Stimulated activated CD4-positive, alpha-beta T cell treated with anti-CD3 and anti-CD28 coated beads, Interleukin-2, amount 100 ng/mL, for 48 hours (primary cell): ENCODE results near the gene SLC26A11.
A peak's percentile ranks its signal among the peaks of the same experiment; 100 is the strongest.
"Not testable (repeated sequence)": the region's sequence is repeated elsewhere in the genome, so short reads cannot be mapped to it uniquely, and the experiment has no call there.

ENCODE experiments used
- DNase-seq, 2 donors: peaks; one replicate each; pipeline ENCODE4 v3.0.0-alpha.2; 2020

Gene SLC26A11

DNA sequence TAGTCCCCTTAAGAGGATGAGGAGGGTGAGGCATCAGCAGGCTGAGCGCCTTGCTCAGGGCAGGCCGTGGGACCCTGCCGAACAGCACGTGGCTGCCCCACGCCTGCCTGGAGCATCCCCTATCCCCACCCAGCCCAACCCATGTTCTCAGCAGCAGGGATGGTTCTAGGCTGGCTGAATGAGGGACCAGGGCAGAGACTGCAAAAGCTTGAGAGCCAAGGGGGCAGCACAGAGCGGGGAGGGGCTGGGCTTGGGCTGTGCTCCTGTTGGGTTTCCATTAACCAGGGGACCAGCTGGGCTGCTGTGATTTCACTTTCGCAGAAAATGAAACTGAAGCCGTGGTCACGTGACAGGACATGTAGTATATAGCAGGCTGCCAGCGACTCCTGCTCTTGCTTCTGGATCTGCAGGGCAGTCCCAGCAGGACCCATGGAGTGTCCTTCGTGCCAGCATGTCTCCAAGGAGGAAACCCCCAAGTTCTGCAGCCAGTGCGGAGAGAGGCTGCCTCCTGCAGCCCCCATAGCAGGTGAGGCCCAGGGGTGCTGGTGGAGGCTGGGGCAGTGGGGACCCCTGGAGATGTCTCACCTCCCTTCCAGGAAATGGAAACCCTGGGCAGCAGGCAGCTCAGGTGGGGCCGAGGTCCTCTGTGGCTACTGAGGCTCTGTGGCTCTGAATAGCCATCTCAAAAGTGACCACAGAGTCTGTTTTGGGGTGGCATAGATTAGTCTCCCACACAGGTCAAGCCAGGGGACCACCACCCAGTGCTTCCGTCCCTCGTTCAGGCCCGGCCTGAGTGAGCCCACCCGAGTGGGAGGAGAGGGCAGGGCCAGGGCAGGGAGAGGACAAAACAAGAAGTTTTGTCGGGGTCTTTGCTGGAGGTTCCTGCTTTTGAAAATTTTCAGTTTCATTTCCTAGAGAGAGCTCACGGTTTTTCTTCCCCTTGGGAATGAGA lies 43.3 kb downstream of the SLC26A11 start:
- DNase-seq, result peak; percentile 85

DNA sequence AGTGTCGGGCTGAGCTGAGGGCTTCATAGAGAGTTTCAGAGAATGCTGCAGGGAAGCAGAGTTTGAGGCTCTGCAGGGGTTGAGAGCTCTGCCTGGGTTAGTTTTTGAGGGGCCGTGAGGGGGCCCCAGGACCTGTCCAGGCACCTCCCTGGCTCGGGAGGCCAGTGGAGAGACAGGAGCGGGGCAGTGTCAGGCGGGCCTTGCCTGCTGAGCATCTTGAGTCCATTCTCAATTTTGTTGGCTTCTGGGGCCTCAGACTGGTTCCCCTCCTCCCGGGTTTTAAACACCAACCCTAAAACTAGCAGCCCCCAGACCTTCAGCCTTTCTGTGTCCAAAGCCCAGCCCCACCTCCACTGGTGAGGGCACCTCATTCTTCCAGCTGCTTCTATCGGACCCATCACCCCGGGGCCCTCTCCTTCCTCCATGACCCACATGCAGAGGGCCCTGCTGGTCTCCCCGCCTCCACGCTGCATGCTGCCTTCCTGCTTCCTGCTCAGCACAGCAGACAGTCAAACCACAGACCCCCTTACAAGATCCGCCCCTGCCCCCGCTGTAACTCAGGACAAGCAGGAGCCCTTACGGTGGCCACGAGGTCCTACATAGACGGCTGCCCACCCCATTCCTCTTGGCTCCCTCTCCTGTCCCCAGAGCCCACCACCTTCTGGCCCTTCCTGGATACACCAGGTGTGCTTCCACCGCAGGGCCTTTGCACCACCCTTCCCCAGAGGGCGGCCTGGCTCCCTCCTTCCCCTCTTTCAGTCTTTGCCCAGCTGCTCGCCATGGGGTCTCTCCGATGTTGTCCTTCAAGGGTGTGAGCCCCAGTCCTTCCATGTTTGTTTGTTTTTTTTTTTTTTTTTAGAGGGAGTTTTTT lies 44.2 kb downstream of the SLC26A11 start:
- DNase-seq, result peak in 1 of 2 donors; percentile 43

DNA sequence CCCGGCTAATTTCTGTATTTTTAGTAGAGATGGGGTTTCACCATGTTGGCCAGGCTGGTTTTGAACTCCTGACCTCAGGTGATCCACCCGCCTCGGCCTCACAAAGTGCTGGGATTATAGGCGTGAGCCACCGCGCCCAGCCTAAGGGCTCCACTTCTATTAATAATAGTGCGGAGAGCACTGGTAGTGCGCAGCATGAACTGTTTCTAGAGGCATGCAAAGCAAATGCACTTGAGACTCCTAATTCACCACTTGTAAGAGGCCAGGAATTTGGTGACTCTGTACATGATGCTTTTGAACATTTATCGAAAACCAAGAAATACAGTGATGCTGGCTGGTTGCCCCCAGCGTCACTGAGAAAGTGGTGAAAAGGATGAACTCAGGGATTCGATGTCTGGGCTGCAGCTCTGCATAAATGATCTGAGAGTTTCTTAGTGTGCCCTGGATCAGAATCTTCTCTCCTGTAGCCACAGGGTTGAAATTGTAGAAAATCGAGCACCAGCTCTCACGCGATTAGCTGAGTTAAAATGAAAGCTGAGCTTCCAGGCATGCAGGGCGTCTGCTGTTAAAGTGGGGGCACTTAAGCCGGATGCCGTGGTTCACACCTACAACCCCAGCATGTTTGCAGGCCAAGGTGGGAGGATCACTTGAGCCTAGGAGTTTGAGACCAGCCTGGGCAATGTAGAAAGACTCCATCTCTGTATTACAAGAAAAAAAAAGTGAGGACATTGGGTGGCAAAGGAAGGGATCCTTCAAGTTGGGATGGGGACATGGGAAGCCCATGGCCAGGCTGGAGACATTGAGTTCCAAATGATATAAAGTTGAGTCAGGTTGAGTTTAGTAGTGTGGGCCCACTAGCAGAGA lies 45.2 kb downstream of the SLC26A11 start:
- peak; percentile 44 to 58 for DNase-seq

DNA sequence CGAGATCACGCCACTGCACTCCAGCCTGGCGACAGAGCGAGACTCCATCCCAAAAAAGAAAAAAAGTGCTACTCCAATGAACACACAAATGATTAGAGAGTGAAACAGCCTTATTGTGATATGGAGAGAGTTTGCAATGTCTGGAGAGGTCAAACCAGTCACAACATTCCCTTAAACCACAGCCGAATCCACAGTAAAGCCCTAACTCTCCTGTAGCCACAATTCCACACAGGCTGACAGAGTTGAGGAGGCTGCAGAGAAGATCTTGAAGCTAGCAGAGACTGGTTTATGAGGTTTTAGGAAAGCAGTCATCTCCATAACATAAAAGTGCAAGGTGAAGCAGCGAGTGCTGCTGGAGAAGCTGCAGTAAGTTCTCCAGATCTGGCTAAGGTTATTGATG lies 47.2 kb downstream of the SLC26A11 start:
- no peak for DNase-seq

DNA sequence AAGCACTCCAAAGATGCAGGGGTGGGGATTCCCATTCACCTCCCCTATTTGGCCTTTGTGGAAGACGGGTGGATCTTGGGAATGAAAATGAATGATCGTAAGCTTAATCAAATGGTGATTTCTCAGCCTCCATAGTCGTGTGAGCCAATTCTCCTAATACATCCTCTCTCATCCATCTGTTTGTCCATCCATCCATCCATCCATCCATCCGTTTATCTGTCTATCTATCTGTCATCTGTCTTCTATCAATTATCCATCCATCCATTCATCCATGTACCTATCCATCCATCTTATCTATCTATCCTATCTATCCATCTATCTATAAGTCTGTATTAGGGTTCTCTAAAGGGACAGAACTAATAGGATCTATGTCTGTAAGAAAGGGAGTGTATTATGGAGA lies 48.2 kb downstream of the SLC26A11 start:
- no peak for DNase-seq

DNA sequence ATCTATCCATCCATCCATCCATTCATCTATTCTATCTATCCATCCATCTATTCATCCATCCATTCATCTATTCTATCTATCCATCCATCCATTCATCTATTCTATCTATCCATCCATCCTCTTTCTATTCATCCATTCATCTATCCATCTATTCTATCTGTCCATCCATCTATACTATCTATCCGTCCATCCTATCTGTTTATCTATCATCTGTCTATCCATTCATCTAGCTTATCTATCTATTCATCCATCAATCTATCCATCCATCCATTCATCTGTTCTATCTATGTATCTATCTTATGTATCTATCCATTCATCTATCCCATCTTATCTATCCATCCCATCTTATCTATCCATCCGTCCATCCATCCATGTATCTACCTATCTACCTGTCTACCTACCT lies 49.2 kb downstream of the SLC26A11 start:
- DNase-seq, result no peak

DNA sequence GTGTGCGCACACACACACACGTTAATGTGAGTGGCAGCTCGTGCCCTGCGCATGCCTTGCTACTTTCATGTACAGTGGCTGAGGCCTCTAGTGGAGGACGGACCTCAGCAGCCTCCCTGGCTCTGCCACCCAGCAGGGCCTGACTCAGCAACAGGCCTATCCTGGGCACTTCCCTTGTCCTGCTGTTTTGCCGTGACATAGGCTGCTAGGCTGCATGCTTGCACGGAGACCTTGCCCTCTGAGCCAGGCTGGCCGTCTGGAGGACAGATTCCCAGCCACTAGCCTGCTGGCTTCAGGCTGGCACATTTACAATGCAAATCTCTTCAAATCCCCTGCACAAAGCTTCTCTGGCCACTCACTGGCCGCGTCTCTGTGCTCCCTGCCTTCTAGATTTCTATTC lies 49.9 kb downstream of the SLC26A11 start:
- no peak for DNase-seq

DNA sequence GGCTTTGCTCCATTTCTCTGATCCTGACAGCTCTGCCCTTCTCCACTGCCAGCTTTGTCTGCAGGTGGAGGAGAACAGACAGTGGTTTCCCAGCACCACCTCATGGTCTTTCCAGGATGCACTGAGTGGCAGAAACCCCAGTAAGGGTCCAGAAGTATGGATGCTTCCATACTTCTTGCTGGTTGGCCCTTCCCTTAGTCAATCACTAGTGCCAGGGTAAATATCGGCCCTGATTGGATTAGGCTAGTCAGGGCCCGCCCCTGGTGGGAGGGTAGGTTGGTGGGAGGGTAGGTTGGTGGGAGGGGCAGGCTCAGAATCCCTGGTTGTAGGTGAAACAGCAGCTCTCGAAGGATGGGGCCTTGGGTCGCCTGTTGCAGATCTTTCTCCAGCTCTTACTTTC lies 50.6 kb downstream of the SLC26A11 start:
- DNase-seq, result peak; percentile 53 to 56

DNA sequence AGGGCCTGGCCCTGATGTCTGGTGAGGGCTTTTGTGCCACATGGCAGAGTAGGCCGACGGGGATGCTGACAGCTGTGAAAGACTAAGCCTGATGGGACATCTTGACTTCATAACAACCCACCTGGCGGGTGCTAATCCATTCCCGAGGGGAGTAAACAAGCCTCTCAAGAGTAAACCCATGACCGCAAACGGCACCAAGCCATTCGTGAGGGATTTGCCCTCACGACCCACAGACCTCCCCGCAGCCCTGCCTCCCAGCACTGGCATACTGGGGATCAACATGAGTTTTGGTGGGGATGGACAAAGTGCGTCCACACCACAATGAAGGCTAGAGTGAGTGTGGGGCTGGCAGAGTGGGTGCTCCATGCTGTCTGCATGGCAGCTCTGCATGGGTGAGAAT lies 52.1 kb downstream of the SLC26A11 start:
- no peak for DNase-seq

DNA sequence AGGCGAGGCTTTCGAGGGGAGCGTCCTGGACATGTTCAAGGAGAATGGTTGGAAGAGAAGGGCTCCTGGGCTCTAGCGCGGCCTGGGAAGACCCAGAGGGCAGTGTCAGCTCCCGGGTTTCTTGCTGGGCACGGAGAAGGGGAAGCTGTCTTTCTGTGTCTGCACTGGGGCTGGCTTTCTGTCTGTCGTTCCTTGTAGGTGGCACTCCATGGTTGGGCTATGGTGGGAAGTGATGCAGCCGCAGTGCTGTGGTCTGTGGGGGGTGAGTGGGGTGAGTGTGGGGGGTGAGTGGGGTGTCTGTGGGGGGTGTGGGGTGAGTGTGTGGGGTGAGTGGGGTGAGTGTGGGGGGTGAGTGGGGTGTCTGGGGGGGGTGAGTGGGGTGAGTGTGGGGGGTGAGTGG lies 54.1 kb downstream of the SLC26A11 start:
- DNase-seq, result no peak

DNA sequence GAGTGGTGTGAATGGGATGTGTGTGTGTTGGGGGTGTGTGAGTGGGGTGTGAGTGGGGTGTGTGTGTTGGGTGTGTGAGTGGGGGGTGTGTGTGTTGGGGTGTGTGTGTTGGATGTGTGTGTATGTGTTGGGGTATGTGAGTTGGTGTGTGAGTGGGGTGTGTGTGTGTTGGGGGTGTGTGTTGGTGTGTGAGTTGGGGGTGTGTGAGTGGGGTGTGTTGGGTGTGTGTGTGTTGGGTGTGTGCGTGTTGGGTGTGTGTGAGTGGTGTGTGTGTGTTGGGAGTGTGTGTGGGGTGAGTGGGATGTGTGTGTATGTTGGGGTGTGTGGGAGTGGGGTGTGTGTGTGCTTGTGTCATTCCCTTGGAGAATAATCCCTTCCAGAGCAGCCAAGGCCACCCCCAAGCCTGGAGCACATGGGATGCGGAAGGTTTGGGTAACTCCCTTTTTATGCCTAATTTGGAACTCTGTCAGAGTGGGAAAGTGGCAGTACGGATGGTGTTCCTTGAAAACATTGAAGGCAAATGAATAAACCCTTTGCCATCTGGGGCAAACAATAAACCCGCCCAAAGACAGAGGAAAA lies 54.7 kb downstream of the SLC26A11 start:
- DNase-seq, result no peak

DNA sequence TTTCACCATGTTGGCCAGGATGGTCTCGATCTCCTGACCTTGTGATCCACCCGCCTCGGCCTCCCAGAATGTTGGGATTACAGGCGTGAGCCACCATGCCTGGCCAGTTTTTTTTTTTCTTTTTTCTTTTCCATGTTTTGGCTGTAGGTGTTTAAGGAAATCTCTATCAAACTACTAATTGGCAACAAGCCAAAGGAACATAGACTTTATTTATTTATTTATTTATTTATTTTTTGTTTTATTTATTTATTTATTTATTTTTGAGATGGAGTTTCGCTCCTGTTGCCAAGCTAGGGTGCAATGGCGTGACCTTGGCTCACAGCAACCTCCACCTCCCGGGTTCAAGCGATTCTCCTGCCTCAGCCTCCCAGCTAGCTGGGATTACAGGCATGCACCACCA lies 55.6 kb downstream of the SLC26A11 start:
- not testable (repeated sequence) for DNase-seq

DNA sequence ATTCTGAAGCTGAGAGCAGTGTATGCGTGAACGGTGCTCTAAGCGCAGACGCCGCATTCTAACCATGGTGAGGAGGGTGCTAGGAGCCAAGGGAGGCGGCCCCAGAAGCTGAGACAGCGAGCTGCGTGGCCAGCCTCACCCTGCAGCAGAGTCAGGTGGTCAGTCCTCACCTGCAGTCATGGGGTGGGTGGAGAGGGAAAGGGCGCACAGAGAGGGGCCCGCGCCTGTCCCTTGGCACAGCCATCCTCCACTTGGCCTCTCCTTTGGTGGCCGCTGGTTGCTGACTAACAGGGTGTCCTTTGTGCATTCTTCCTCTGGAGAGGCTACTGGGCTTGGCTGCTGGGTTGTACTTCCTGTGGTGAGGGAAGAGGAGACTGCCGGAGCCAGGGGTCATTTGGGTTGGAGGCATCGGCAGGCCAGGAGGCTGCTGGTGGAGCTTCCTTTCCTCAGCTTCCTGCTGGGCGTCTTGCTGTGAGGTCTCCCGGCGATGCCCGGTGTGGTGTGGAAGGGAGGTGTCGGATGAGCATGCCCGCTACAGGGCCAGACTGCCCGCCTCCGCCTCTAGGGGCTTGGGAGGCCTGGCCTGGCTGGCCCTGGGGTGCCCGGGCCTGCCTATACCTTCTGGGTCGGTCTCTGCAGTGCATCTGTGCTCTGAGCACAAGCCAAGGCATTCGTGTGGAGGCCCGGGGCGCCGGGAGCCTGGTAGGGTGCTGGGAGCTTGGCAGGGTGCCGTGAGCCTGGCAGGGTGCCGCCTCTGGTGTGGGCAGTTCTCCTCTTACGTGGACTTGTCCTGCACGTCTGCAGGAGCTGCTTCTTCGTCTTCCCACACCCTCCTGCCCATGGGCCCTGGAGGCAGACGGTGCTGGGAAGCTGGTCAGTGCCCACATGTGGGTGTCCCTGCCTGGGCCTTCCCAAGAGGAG lies 57.8 kb downstream of the SLC26A11 start:
- DNase-seq, result no peak

DNA sequence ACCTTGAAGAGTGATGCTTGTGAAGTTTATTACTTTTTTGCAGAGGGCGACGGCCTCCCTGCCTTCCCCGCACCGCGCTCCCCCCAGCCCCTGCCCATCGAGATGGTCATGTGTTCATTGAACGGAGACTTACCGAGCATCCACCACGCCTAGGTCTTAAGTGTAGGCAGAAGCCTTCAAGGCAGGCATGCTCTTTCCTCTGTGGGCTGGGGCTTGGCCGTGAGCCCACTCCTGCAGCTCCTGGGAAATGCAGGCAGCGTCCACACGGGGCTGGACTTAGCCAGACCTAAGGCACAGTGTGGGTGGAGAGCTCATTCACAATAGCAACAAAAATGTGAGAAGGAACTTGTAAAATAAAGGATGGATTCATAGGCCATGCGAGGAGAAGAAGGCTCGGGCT lies 59.7 kb downstream of the SLC26A11 start:
- DNase-seq, result no peak

DNA sequence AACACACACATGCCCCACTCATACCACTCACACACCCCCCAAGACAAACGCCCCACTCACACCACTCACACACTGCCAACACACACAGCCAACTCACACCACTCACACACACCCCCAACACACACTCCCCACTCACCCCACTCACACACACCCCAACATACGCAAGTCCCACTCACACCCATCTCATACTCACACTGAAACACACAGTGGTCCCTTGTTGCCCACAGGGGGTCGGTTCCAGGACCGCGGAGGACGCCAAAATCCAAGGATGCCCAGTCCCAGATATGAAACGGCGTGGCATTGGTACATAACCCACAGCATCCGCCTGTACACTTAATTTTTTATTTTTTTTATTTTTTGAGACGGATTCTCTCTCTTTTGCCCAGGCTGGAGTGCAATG lies 61.3 kb downstream of the SLC26A11 start:
- DNase-seq, result no peak

DNA sequence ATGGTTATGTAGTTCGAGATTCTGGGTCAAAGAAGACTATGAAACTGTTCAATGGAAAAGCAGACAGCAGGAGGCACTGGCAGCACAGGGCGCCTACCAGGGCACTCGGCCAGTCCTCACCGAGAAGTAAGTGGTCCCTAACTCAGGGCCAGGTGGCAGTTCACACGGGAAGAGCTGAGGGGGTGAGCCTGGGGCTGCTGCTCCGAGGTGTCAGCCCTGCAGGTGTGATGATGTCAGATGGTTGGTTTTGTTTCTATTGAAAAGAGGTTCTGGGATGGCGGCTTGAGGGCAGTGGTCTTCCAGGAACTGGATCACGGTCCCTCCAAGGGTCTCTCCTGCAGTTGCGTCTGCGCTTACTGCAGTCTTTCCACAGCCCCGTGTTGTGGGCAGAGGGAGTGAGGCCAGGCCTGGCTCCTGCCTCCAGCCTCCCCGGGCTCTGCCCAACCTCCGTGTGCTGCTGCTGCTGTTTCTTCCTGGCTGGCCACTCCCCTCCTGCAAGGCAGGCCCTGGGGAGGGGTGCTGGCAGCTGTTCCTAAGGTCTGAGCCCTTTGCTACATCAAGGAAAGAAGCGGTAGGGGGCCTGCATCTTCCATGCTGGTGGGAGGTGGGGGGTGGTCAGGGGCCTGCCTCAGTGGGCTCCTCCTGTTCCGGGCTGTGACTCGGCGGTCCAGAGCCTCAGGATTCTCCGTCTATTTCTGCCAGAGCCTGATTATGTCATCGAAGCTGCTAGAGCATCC lies 63.1 kb downstream of the SLC26A11 start:
- no peak for DNase-seq

DNA sequence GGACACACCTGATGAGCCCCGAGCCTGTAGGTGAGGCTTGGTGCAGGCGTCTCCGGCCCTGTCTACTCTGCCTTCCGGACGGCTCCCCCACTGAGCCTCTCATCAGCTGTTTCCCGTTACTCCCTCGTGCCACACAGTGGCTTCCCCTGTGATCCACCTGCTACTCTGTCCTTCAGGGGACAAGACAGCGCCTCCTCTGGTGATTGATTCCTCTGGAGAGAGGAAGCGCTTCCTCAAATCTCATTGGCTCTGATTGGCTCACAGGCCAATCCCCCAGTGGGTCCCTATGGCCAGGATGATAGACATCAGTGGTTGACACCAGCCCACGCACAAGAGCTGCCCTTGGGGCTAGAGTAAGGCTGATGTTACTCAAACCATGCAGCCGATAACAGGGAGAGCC lies 64.4 kb downstream of the SLC26A11 start:
- DNase-seq, result no peak

DNA sequence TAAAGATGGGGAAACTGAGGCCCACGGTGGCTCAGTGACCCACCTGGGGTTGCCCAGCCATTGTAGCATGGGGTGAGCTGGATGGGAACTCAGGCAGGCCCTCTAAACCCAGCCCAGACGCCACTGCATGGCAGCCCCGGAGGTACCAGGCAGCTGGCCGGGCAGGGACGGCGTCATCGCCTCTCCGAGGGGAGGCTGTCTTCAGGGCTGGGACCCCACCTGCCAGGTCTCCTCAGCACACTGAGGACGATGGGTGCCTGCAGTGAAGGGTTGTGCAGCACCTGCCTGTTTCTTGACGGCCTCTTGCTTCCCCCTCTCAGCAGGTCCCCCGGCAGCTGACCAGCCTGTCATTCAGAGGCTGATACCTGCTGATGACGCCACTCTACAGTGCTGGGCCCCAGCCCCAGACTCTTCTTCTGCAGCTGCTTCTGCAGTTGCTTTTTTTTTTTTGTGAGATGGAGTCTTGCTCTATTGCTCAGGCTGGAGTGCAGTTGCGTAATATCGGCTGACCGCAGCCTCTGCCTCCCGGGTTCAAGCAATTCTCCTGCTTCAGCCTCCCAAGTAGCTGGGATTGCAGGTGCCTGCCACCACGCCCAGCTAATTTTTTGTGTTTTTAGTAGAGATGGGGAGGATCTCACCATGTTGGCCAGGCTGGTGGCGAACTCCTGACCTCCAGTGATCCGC lies 65.2 kb downstream of the SLC26A11 start:
- no peak for DNase-seq

DNA sequence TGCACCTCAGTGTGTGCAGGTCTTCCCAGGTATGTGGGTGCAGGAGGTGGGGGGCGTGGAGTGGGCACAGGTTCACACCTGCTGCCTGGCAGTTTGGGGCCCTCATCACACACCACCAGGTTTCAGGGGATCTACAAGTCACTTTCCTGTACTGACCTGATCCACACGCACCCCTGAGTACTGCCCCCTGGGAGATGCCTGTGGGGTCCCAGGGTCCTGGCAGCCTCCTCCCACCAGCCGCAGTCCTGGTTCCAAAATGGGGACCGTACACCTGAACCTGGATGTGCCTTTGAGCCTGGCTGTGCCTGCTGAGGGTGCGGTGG lies 66.4 kb downstream of the SLC26A11 start:
- no peak for DNase-seq

DNA sequence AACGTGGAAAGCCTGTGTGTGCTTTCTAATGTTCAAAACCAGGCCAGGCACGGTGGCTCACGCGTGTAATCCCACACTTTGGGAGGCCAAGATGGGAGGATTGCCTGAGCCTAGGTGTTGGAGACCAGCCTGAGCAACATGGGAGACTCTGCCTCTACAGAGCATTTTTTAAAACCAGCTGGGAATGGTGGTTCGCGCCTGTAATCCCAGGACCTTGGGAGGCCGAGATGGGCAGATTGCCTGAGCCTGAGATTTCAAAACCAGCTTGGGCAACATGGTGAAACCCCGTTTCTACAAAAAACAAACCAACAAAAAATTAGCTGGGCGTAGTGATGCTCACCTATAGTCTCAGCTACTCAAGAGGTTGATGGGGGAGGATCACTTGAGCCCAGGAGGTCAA lies 66.8 kb downstream of the SLC26A11 start:
- no peak for DNase-seq
